Trophoblast cell (in vitro differentiated cells and primary cell): ENCODE results near the gene PHF21A.

Source experiments
- DNase-seq, 2 donors: peaks; one replicate each; pipeline ENCODE4 v3.0.0-alpha.2; 2016
- H2AFZ ChIP-seq: 2 replicates; pipeline ENCODE4 v1.6.1; 2013; ENCODE audit warnings: low read length, moderate library complexity, mild to moderate bottlenecking; ENCODE audit not compliant: insufficient read depth, poor library complexity
- H2AK5ac ChIP-seq: 2 replicates; pipeline ENCODE4 v1.6.1; 2013; ENCODE audit warnings: mild to moderate bottlenecking, low read length
- H2BK120ac ChIP-seq: 2 replicates; pipeline ENCODE4 v1.6.1; 2013; ENCODE audit warnings: low read length, mild to moderate bottlenecking, moderate library complexity; ENCODE audit not compliant: insufficient read depth, poor library complexity
- H2BK12ac ChIP-seq: 2 replicates; pipeline ENCODE4 v1.6.1; 2013; ENCODE audit warnings: mild to moderate bottlenecking, low read length, moderate library complexity
- H2BK5ac ChIP-seq: 2 replicates; pipeline ENCODE4 v1.6.1; 2013; ENCODE audit warnings: low read length, low read depth, moderate library complexity, mild to moderate bottlenecking; ENCODE audit not compliant: poor library complexity
- H3K14ac ChIP-seq: 2 replicates; pipeline ENCODE4 v1.6.1; 2013; ENCODE audit warnings: mild to moderate bottlenecking, low read length
- H3K18ac ChIP-seq: 2 replicates; pipeline ENCODE4 v1.6.1; 2013; ENCODE audit warnings: mild to moderate bottlenecking, low read length
- H3K23ac ChIP-seq: 2 replicates; pipeline ENCODE4 v1.6.1; 2013; ENCODE audit warnings: low read length
- H3K27ac ChIP-seq: 2 replicates; pipeline ENCODE4 v1.5.1; 2013; ENCODE audit warnings: low read depth, mild to moderate bottlenecking, inconsistent platforms, low read length, moderate library complexity
- H3K27me3 ChIP-seq: 2 replicates; pipeline ENCODE4 v1.6.1; 2013; ENCODE audit warnings: inconsistent platforms, mild to moderate bottlenecking, low read length, moderate library complexity; ENCODE audit not compliant: insufficient read depth
- H3K36me3 ChIP-seq, 2 experiments: 1 replicate in 1 of 2; 2 replicates in 1 of 2; pipeline ENCODE4 v1.6.1; 2013; ENCODE audit warnings: low read length in 2 of 2, mild to moderate bottlenecking in 2 of 2, moderate library complexity in 1 of 2; ENCODE audit not compliant: insufficient read depth in 2 of 2, control insufficient read depth in 1 of 2
- H3K4ac ChIP-seq: 2 replicates; pipeline ENCODE4 v1.6.1; 2013; ENCODE audit warnings: low read depth, mild to moderate bottlenecking, low read length, moderate library complexity
- H3K4me1 ChIP-seq, 2 experiments: 1 replicate in 1 of 2; 2 replicates in 1 of 2; pipeline ENCODE4 v1.6.1; 2013; ENCODE audit warnings: low read length in 2 of 2, mild to moderate bottlenecking in 2 of 2, moderate library complexity in 1 of 2; ENCODE audit not compliant: insufficient read depth in 2 of 2, control insufficient read depth in 1 of 2
- H3K4me2 ChIP-seq: 2 replicates; pipeline ENCODE4 v1.6.1; 2013; ENCODE audit warnings: inconsistent platforms, mild to moderate bottlenecking, low read length, moderate library complexity
- H3K4me3 ChIP-seq: 2 replicates; pipeline ENCODE4 v1.5.1; 2013; ENCODE audit warnings: mild to moderate bottlenecking, low read depth, low read length, inconsistent platforms
- H3K79me1 ChIP-seq: one replicate; pipeline ENCODE4 v1.6.1; 2013; ENCODE audit warnings: low read length
- H3K79me2 ChIP-seq: 2 replicates; pipeline ENCODE4 v1.6.1; 2013; ENCODE audit warnings: low read length, mild to moderate bottlenecking; ENCODE audit not compliant: control insufficient read depth, insufficient read depth, poor library complexity
- H3K9ac ChIP-seq: 2 replicates; pipeline ENCODE4 v1.6.1; 2013; ENCODE audit warnings: mild to moderate bottlenecking, low read length
- H3K9me3 ChIP-seq: 2 replicates; pipeline ENCODE4 v1.6.1; 2013; ENCODE audit warnings: low read depth, mild to moderate bottlenecking, control low read depth, inconsistent platforms, low read length; ENCODE audit not compliant: insufficient read depth
- H4K12ac ChIP-seq: 2 replicates; pipeline ENCODE4 v1.6.1; 2013; ENCODE audit warnings: low read depth, mild to moderate bottlenecking, low read length, moderate library complexity
- H4K8ac ChIP-seq: 2 replicates; pipeline ENCODE4 v1.6.1; 2013; ENCODE audit warnings: low read depth, mild to moderate bottlenecking, low read length, moderate library complexity
- H4K91ac ChIP-seq: one replicate; pipeline ENCODE4 v1.6.1; 2013; ENCODE audit warnings: low read depth, mild to moderate bottlenecking, low read length, moderate library complexity
- WGBS: extraction: QIAGEN DNeasy Blood & Tissue Kit; methylation state at CpG from one replicate; pipeline ENCODE4 v1.1.7; 2013; ENCODE audit warnings: missing lambda C conversion rate; ENCODE audit not compliant: insufficient read length, insufficient coverage; ENCODE audit errors: extremely low coverage; 5-methylcytosine and 5-hydroxymethylcytosine counted together

PHF21A gene

GRCh38 chr11:45997599-45997998, 123.7 kb downstream of the PHF21A start:
- H4K12ac ChIP-seq, result no peak overlapping the region
- no peak overlapping the region for H3K9ac ChIP-seq
- H2BK12ac ChIP-seq, result no peak overlapping the region
- no peak overlapping the region for H3K27ac ChIP-seq
- no peak overlapping the region for H2AFZ ChIP-seq
- H4K8ac ChIP-seq, result no peak overlapping the region
- H2BK5ac ChIP-seq, result no peak overlapping the region
- no peaks in the 10 kb centered on the region for H3K27me3 ChIP-seq
- H4K91ac ChIP-seq, result no peak overlapping the region
- peaks cover 0 to 5% of the 10 kb centered on the region in 2 experiments for H3K4me1 ChIP-seq
- H3K23ac ChIP-seq, result no peak overlapping the region
- H3K9me3 ChIP-seq, result no peaks in the 10 kb centered on the region
- no peak overlapping the region for H2AK5ac ChIP-seq
- no peak overlapping the region for H3K18ac ChIP-seq
- no peak overlapping the region for H2BK120ac ChIP-seq
- H3K36me3 ChIP-seq, result no peaks in the 10 kb centered on the region
- H3K79me2 ChIP-seq, result no peaks in the 10 kb centered on the region
- H3K14ac ChIP-seq, result no peak overlapping the region
- H3K4ac ChIP-seq, result no peak overlapping the region
- WGBS, result no CpG with 5 or more reads among the region's 4 CpGs
- no peaks in the 10 kb centered on the region for H3K79me1 ChIP-seq
- DNase-seq, result peak in 1 of 2 donors; percentile 9
- no peak overlapping the region for H3K4me2 ChIP-seq
- no peak overlapping the region for H3K4me3 ChIP-seq

DNA sequence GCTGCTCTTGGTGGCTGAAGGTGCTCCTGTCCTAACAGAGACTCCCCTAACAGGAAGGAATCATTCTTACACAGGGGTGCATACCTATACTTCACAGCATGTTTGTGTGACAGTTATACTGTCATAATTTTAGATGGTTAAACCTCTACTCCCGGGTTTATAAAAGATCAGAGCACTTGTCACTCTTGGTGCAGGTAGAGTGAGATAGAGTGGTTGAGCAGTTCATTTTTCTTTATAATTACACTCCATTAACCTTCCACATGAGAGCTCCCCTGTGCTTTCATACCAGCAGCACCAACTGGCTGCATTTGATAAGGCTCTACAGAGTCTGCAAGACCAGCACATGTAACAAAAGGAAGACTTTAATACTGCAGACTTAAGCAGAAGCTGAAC, 125.9 kb downstream of the PHF21A start:
- Histone ChIP-seq H3K4ac (no peak overlapping the region), H3K9me3 (no peaks in the 10 kb centered on the region), H3K27ac (no peak overlapping the region), H3K36me3 (no peaks in the 10 kb centered on the region), H3K27me3 (no peaks in the 10 kb centered on the region), H2BK120ac (no peak overlapping the region), H3K23ac (no peak overlapping the region), H3K18ac (no peak overlapping the region), H3K4me3 (no peak overlapping the region), H4K91ac (no peak overlapping the region), H3K79me2 (no peaks in the 10 kb centered on the region), H3K79me1 (no peaks in the 10 kb centered on the region), H4K12ac (no peak overlapping the region), H2AK5ac (no peak overlapping the region), H3K4me2 (no peak overlapping the region), H3K4me1 (peaks cover 0 to 5% of the 10 kb centered on the region in 2 experiments), H4K8ac (no peak overlapping the region), H3K14ac (no peak overlapping the region), H2BK12ac (no peak overlapping the region), H2AFZ (no peak overlapping the region), H2BK5ac (no peak overlapping the region), H3K9ac (no peak overlapping the region)
- WGBS, result no CpG with 5 or more reads among the region's 1 CpG
- no peak for DNase-seq

DNA sequence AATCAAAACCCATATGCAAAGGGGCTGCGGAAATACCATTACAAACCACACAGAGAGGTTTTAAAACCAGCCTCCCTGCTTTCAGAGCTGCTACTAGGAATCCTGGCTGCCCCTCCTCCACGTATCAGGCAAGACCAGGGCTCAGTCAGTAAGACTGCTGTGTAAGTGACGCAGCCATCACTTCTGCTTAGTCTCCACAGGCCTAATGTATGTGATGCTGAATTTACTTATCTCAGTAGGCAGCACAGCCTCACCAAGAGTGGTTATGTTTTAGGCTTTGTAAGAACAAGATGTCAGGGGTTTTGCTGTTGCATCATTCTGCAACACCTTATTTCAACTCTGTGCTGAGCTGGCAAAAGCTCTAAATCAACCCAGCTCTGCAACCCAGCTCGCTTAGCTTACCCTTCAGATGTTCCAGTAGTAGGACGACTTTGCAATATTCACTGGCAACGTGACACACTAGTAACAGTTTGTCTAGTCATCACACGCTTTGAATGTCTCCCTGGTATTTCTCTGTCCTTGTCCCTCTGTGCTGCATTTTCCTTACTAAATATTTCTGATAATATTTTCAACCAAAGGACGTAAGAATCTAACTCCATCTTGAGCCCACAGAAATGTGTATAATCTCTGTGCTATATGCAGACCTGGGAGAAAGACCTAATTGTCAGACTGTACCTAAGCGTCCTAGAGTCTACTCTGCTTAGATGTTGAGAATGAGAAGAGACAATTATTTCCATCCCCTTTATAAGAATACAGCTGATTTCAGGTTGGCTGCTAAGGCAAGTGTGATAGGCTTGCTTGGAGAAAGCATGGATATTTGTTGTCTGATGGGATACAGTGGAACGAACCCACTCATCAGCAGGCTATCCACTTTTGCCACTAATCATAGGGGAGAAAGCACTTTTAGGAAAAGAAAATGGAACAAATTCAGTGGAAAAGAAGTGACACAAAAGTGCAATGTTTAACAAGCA, 126.6 kb downstream of the PHF21A start:
- Histone ChIP-seq H3K4me2 (no peak overlapping the region), H3K27ac (no peak overlapping the region), H3K79me2 (no peaks in the 10 kb centered on the region), H3K14ac (no peak overlapping the region), H4K91ac (no peak overlapping the region), H3K9ac (no peak overlapping the region), H2BK12ac (no peak overlapping the region), H4K12ac (no peak overlapping the region), H2BK120ac (no peak overlapping the region), H2AK5ac (no peak overlapping the region), H3K9me3 (no peaks in the 10 kb centered on the region), H3K36me3 (no peaks in the 10 kb centered on the region), H3K23ac (no peak overlapping the region), H3K4ac (no peak overlapping the region), H2BK5ac (no peak overlapping the region), H3K4me3 (no peak overlapping the region), H3K18ac (no peak overlapping the region), H4K8ac (no peak overlapping the region), H3K27me3 (no peaks in the 10 kb centered on the region), H3K4me1 (peaks cover 0 to 5% of the 10 kb centered on the region in 2 experiments), H2AFZ (no peak overlapping the region), H3K79me1 (no peaks in the 10 kb centered on the region)
- WGBS, result no CpG with 5 or more reads among the region's 10 CpGs
- DNase-seq, result no peak

DNA sequence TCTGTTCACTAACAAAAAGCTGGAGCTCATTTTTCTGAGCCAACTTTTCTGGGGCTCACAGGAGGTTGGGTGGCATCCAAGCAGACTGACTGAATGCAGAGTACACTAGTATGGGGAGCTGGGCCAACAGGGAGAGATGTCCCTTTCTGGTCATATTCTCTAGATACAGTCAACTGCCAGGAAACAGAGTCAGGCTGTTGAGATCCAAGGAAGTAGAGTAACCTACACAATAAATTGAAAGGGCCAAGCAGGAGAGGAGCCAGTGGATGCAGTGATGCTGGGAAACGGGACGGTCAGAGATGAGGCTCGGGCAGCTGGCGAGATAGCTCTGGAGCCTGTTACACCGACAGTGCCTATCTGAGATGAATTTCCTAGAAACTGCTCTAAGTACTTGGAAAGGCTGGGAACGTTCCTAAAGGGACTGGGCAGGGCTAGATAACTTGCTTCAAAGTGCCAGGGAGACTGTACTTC, 127.7 kb downstream of the PHF21A start:
- Histone ChIP-seq H3K9me3 (no peaks in the 10 kb centered on the region), H3K23ac (no peak overlapping the region), H4K12ac (no peak overlapping the region), H2BK12ac (no peak overlapping the region), H2BK5ac (no peak overlapping the region), H3K9ac (no peak overlapping the region), H3K27ac (no peak overlapping the region), H3K4me2 (no peak overlapping the region), H3K18ac (no peak overlapping the region), H4K91ac (no peak overlapping the region), H3K4me1 (peaks cover 0 to 5% of the 10 kb centered on the region in 2 experiments), H2AK5ac (no peak overlapping the region), H3K4ac (no peak overlapping the region), H3K14ac (no peak overlapping the region), H4K8ac (no peak overlapping the region), H2AFZ (no peak overlapping the region), H3K27me3 (no peaks in the 10 kb centered on the region), H3K36me3 (no peaks in the 10 kb centered on the region), H3K79me2 (no peaks in the 10 kb centered on the region), H3K4me3 (no peak overlapping the region), H2BK120ac (no peak overlapping the region), H3K79me1 (no peaks in the 10 kb centered on the region)
- no peak for DNase-seq
- no CpG with 5 or more reads among the region's 6 CpGs for WGBS
